GM21390 (cell line): ENCODE results near the gene OR11H7.
"Not testable (repeated sequence)": the region's sequence is repeated elsewhere in the genome, so short reads cannot be mapped to it uniquely, and the experiment has no call there.

ENCODE experiments used
- ATAC-seq: cut with Tn5 transposase; IDR thresholded peaks from one replicate; pipeline ENCODE4 v1.9.1; 2021; ENCODE audit not compliant: unreplicated experiment

OR11H7 gene

DNA sequence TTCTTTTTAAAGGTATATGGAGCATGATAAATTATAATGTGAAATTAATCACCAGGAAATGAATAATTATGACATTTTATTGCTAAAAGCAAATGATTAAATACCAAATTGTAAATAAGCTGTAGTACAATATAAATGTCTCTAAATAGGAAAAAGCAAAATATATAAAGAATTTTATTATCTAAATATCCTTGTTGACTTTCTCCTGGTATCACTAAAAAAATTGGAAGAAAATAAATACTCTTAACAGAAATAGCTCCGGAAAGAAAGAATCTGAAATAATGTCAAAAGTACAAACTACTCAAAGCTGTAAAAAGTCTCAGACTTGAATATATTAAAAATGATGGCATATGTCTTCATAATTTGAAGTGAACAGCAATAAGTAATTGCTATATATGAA is at the start of gene OR11H7:
Gene OR11H7 (plus strand): TSS at position 301 of the 400 bp plus-strand sequence.
- ATAC-seq, result no peak

DNA sequence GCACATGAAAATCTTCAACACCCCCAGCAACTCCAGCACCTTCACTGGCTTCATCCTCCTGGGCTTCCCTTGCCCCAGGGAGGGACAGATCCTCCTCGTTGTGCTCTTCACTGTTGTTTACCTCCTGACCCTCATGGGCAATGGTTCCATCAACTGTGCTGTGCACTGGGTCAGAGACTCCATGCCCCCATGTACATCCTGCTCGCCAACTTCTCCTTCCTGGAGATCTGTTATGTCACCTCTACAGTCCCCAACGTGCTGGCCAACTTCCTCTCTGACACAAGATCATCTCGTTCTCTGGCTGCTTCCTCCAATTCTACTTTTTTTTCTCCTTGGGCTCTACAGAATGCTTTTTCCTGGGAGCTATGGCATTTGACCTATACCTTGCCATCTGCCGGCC is 49.6 kb upstream of the OR11H7 start:
- no peak for ATAC-seq

DNA sequence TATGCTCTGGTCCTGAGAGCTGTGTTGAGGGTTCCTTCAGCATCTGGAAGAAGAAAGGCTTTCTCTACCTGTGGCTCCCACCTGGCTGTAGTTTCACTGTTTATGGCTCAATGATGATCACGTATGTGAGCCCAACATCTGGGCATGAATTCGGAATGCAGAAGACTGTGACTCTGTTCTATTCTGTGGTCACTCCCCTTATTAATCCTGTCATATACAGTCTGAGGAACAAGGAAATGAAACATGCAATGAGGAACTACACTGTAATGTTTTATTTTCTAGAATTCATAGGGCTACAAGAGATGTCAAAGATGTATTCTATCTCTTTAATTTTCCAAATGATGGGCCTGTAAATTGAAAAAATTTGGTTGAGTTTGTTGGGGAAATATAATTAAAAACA is 48.9 kb upstream of the OR11H7 start:
- ATAC-seq, result no peak

DNA sequence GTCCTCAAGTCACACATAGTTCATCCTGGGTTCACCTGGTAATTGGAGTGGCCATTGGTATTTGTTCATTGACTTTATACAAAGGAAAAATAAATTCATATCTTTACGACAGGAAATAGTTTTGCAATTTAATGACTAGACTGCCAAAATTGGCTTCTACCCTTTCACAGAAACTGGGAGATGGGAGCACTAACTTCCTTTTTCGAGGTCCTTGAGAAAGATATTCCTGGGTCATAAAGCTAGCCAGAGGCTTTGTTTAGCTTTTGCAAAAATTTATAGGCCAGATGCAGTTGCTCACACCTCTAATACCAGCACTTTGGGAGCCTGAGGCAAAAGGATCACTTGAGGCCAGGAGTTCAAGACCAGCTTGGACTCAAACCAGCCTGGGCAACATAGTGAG is 48.3 kb upstream of the OR11H7 start:
- ATAC-seq, result no peak

DNA sequence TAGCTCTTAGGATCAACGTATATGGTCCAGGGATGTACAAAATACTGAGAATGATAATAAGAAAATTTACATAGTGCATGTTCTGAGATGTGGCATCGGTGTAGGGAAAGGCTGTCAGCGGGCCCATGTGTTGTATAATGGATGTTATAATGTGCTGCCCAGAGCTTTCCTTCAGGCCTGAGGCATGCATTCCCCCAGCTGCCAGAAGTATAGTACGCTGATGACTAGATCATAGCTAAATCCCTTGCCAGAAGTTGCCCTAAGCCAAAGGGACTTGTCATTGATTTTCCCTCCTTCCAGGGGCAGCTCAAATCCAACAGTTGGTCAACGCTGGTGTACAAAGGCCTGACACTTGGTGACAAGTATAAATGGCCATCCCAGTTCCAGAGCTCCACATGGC is 44.6 kb upstream of the OR11H7 start:
- no peak for ATAC-seq

DNA sequence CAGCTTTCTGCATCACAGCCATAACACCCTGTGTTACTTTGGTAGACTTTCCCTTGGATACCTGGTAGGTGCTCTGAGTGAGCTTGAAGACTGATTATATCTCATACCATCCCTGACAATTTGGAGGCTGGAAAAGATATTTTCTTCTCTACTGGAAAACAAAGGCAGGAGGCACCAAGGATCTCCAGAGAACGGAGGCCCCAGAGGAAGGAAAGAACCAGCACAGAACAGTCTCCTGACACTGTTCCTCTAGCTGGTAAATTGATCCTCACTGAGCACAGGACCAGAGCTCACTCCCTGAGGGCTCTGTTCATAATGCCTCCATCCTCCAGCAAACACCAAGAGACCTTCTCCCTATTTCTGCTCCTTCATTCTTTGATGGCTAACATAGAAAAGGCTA is 38.2 kb upstream of the OR11H7 start, which contains the start of gene OR11G2:
Gene OR11G2 (plus strand): TSS at position 301 of the 400 bp plus-strand sequence. CDS start 6,542 bp downstream, outside the sequence.
- ATAC-seq, result no peak

DNA sequence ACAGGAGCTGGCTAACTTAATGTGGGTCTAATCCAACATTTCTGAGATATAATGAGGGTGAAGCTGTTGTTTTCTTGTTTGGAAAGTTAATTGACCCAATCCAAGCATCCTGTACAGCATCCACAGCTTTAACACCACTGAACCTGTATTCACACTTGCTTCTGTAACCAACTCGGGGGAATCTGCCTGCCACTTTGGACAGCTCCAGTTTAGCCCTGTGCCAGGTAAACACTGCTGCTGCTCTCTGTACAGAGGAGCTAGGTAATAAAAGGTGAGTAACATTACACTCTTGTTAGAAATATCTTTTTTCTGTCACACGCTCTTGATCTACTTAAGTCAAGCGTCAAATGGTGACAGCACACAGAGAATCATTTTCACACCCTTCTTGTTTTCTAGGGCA is 37.4 kb upstream of the OR11H7 start:
- no peak for ATAC-seq

DNA sequence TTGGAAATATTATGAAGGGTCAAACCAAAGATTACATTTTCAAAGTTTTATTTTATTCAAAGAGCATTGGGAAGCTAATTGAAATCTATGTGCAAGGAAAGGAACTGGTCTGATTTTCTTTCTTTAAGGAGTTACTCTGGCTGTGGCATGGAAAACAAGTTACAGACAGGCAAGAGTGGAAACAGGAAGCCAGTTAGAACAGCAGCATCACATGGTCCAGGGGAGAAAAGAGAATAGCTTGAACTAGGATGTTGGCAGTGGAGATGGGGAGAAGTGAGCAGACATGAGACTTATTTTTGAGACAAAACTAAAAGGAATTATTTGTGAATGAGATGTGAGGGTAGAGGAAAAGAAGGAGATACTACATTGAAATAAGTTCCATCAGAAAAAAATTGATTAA is 34.7 kb upstream of the OR11H7 start:
- ATAC-seq, result no peak

DNA sequence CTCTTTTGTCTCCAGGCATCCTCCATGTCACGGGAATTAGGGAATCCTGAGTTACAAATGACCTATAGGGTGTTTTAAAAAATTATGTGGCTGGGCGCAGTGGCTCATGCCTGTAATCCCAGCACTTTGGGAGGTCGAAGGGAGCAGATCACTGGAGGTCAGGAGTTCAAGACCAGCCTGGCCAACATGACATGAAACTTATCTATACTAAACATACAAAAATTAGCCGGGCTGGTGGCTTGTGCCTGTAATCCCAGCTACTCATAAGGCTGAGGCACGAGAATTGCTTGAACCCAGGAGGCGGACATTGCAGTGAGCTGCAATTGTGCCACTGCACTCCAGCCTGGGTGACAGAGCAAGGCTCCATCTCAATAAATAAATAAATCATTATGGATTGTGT is 33.6 kb upstream of the OR11H7 start:
- not testable (repeated sequence) for ATAC-seq

DNA sequence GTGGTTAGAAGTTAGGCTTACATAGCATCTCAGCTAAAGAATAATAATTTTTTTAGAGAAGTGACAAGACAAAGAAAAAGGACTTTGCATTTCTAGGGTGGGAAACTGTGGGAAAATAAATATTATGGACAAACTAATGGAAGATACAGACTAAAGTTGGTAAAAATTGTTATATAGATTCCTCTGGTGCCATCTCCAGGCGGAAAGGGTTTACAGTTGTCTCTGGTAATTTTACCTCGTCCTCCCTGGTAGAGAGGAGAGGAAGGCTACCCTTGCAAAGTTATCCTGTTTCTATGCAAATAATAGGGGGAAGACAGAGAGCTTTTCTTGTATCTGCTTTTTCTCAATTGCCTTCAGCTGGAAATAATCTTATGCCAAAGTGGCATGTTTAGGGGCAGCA is 32.9 kb upstream of the OR11H7 start:
- ATAC-seq, result no peak

DNA sequence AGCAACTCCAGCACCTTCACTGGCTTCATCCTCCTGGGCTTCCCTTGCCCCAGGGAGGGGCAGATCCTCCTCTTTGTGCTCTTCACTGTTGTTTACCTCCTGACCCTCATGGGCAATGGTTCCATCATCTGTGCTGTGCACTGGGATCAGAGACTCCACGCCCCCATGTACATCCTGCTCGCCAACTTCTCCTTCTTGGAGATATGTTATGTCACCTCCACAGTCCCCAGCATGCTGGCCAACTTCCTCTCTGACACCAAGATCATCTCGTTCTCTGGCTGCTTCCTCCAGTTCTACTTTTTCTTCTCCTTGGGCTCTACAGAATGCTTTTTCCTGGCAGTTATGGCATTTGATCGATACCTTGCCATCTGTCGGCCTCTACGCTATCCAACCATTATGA is 31.3 kb upstream of the OR11H7 start:
- no peak for ATAC-seq

DNA sequence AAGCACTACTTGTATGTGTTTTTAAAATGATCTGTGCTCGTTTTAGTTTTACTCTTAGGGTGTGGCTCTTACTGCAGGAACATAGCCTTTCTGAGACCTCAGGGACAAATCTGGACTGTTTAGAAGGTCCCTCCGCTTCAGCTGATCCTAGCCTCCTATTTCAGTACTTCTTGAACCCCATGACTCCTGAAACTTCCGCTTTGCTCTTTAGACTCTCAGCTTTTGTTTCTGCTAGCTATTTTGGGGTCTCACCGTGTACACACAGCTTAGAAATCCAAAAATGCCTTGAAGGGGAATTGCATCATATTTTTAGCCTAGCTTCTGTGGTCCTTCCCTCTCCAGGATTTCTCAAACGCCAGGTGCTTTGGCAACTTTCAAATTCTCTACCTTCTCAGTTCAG is 29.8 kb upstream of the OR11H7 start:
- ATAC-seq, result no peak

DNA sequence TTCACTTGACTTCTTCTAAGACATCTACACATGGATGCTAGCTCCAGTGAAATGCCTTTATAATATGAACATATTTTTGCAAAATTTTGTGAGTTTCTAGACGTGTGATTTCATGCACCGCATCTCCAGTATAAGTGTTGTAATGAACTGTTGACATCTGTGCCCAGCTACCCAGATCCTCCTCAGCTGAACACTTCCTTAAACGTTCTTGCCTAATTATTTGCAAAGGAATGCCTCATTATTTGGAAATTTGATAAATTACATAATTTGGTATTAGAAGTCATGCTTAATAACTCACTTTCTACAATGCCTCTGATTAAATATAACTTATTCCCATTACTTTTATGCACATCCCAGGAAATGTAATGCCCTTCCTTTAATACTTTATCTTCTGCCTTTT is 24.1 kb upstream of the OR11H7 start:
- ATAC-seq, result no peak

DNA sequence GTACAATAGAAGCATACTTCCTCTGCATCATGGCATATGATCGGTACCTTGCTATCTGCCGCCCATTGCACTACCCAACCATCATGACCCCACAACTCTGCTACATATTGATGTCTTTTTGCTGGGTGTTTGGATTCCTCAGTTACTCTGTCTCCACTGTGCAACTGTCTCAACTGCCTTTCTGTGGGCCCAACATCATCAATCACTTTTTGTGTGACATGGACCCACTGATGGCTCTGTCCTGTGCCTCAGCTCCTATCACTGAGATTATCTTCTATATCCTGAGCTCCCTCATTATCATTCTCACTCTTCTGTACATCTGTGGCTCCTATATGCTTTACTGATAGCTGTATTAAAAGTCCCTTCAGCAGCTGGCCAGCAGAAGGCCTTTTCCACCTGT is 19.2 kb upstream of the OR11H7 start:
- no peak for ATAC-seq

DNA sequence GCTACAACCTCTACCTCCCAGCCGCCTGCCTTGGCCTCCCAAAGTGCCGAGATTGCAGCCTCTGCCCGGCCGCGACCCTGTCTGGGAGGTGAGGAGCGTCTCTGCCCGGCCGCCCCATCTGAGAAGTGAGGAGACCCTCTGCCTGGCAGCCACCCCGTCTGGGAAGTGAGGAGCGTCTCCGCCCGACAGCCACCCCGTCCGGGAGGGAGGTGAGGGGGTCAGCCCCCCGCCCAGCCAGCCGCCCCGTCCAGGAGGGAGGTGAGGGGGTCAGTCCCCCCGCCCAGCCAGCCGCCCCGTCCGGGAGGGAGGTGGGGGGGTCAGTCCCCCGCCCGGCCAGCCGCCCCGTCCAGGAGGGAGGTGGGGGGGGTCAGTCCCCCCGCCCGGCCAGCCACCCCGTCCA is 16.4 kb upstream of the OR11H7 start:
- ATAC-seq, result not testable (repeated sequence)

DNA sequence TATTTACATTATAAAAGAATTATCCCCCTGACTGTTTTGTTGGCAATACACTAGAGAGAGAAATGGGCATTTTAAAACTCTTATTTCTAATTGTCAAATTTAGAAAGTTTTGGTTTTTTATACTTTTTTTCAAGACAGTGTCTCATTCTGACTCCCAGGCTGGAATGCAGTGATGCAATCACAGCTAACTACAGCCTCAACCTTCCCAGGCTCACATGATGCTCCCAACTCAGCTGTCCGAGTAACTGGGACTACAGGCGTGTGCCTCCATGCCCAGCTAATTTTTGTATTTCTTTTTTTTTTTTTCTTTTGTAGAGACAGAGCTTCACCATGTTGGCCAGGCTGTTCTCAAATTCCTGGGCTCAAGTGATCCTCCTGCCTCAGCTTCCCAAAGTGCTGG is 13.6 kb upstream of the OR11H7 start:
- ATAC-seq, result no peak

DNA sequence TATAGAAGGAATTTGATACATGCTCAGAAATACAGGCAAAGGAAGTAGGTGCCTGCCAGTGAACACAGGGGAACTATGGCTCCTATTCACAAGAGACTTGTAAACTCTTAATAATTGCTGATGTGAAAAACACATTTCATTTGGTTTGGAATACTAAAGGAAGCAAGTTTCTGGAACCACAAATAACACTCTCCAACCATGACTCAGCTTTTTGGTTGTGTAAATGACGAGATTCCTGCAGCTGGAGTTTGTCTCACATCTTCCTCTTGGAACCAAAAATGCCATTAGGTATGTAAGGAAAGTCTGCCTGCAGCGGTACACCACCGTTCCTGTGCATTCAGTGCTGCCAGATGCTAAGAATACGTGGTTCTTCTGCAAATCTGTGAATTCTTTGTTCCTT is 9.7 kb upstream of the OR11H7 start:
- ATAC-seq, result no peak

DNA sequence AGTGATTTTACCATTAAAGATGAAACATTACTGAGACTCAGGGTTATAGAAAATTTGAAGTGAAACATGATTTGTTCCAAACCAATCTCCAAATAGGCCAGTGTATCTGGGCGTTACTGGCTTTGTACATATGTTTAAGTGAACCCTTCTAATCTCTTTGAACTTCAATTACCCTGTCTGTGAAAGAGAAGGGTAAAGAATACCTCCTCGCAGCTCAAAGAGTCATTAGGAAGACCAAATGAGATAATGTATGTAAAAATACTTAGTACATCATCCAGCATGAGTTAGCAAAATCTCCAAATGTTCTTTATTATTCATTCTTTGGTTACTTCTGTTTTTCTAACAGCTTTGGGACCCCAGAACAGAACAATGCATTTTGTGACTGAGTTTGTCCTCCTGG is 5.4 kb upstream of the OR11H7 start, which contains the start of gene OR11H6:
Gene OR11H6 (plus strand): TSS at position 301 of the 400 bp plus-strand sequence. CDS start 0 bp downstream, at position 301.
- ATAC-seq, result no peak

DNA sequence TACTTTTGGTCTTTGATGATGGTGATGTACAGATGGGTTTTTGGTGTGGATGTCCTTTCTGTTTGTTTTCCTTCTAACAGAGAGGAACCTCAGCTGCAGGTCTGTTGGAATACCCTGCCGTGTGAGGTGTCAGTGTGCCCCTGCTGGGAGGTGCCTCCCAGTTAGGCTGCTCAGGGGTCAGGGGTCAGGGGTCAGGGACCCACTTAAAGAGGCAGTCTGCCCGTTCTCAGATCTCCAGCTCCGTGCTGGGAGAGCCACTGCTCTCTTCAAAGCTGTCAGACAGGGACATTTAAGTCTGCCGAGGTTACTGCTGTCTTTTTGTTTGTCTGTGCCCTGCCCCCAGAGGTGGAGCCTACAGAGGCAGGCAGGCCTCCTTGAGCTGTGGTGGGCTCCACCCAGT is 6.6 kb downstream of the OR11H7 start:
- ATAC-seq, result not testable (repeated sequence)

DNA sequence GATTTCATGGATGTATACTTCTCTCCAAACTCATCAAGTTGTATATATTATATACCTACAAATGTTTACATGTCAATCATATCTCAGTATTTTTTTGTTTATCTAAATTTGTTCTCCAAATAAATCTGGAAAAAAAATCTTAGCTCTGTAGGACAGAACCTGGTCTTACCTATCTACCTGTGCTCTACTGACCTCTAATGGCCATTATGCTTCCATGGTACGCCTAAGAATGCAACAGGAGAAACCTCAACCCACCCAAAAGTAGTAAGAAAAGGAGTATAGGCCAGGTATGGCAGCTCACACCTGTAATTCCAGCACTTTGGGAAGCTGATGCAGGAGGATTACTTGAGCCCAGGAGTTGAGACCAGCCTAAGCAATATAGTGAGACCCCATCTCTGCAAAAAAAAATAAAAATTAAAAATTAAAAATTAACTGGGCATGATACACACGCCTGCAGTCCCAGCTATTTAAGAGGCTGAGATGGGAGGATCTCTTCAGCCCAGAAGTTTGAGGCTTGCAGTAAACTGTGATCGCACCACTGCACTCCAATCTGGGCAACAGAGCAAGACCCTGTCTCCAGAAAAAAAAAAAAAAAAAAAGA is 19.0 kb downstream of the OR11H7 start:
- no peak for ATAC-seq

DNA sequence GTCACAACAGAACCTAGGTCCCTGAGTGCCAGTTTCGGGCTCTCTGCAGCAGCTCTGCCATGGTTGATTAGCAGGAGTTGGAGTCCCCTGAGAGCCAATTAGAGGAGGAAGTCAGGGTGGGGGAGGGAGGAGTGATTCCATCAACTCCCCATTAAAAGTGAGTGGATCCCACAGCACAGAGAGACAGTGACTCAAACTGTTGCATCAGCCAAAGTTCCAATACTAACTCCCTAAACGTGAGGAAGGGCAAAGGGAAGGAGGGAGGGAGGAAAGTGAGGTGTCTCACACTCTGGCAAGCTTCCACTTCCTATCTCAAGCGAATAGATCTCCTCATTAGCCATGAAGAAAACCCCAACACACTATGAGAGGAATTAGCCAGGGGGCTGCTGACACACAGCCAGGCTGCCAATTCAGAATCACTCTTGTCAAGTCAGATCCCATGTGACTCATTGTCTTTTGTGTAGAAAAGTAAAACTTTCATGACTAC is 33.9 kb downstream of the OR11H7 start:
- ATAC-seq, result no peak

DNA sequence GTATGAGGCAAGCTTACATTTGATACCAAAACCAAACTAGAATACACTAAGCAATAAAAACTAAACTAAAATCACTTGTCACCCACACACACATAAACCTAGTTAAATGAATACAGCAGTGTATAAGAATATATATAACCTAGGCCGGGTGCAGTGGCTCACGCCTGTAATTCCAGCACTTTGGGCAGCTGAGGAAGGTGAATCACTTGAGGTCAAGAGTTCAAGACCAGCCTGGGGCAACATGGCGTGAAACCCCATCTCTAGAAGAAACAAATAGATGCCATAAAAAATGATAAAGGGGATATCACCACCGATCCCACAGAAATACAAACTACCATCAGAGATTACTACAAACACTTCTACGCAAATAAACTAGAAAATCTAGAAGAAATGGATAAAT is 35.6 kb downstream of the OR11H7 start:
- ATAC-seq, result not testable (repeated sequence)

DNA sequence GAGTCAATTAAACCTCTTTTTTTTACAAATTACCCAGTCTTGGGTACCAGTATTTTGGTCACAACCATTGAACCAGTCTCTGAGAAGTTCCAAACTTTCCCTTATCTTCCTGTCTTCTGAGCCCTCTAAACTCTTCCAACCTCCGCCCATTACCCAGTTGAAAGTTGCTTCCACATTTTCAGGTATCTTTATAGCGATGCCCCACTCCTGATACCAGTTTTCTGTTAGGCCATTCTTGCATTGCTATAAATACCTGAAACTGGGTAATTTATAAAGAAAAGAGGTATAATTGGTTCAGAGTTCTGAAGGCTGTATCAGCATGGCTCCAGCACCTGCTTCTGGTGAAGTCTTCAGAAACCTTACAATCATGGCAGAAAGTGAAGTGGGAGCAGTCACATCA is 45.3 kb downstream of the OR11H7 start:
- no peak for ATAC-seq
